Mucosa of rectum (tissue), 2 donors: ENCODE data around the gene TMIGD3.

ENCODE experiments used
- H3K27ac ChIP-seq, 2 donors: one replicate each; pipeline ENCODE4 v1.7.0; 2013; ENCODE audit warnings: inconsistent platforms in 2 of 2, low read depth in 2 of 2, low read length in 2 of 2
- H3K27me3 ChIP-seq, 2 donors: one replicate each; pipeline ENCODE4 v1.7.0; 2013; ENCODE audit warnings: low read length in 2 of 2; ENCODE audit not compliant: control insufficient read depth in 2 of 2, insufficient read depth in 2 of 2
- H3K36me3 ChIP-seq, 2 donors: one replicate each; pipeline ENCODE4 v1.7.0; 2013; ENCODE audit warnings: low read length in 2 of 2; ENCODE audit not compliant: control insufficient read depth in 2 of 2, insufficient read depth in 2 of 2
- H3K4me1 ChIP-seq, 2 donors: one replicate each; pipeline ENCODE4 v1.7.0; 2013; ENCODE audit warnings: low read length in 2 of 2, mild to moderate bottlenecking in 1 of 2; ENCODE audit not compliant: control insufficient read depth in 2 of 2, insufficient read depth in 2 of 2
- H3K4me3 ChIP-seq, 2 donors: one replicate each; pipeline ENCODE4 v1.7.0; 2013; ENCODE audit warnings: low read length in 2 of 2
- H3K9ac ChIP-seq, 2 donors: one replicate each; pipeline ENCODE4 v1.7.0; 2013; ENCODE audit warnings: low read length in 2 of 2, low read depth in 1 of 2, mild to moderate bottlenecking in 1 of 2
- H3K9me3 ChIP-seq, 2 donors: one replicate each; pipeline ENCODE4 v1.7.0; 2013; ENCODE audit warnings: low read length in 2 of 2; ENCODE audit not compliant: control insufficient read depth in 2 of 2
- donor health status: healthy.
- donor health status: Normal muscosa, but diverticular disease.

TMIGD3 gene

GRCh38 chr1:111467865-111468716 lies 35.3 kb downstream of the TMIGD3 start:
- Histone ChIP-seq H3K27me3 (no peaks in the 10 kb centered on the region), H3K4me3 (no peak overlapping the region), H3K27ac (no peak overlapping the region), H3K36me3 (peaks cover 16 to 22% of the 10 kb centered on the region in 2 donors), H3K4me1 (peaks cover 0 to 3% of the 10 kb centered on the region in 2 donors), H3K9ac (no peak overlapping the region), H3K9me3 (no peaks in the 10 kb centered on the region)

- Histone ChIP-seq H3K4me1 (peaks cover 0 to 3% of the 10 kb centered on the region in 2 donors), H3K27me3 (no peaks in the 10 kb centered on the region), H3K9ac (no peak overlapping the region), H3K9me3 (no peaks in the 10 kb centered on the region), H3K4me3 (no peak overlapping the region), H3K36me3 (peaks cover 22 to 38% of the 10 kb centered on the region in 2 donors), H3K27ac (no peak overlapping the region)
Measured at GRCh38 chr1:111466480-111466879, 37.0 kb downstream of the TMIGD3 start.

GRCh38 chr1:111465754-111466153 lies 37.7 kb downstream of the TMIGD3 start:
- no peaks in the 10 kb centered on the region for H3K27me3 ChIP-seq
- peaks cover 23 to 45% of the 10 kb centered on the region in 2 donors for H3K36me3 ChIP-seq
- H3K4me3 ChIP-seq = no peak overlapping the region
- H3K9ac ChIP-seq = no peak overlapping the region
- peaks cover 0 to 3% of the 10 kb centered on the region in 2 donors for H3K4me1 ChIP-seq
- H3K27ac ChIP-seq = no peak overlapping the region
- H3K9me3 ChIP-seq = no peaks in the 10 kb centered on the region

GRCh38 chr1:111463029-111463683 lies 40.3 kb downstream of the TMIGD3 start:
- H3K36me3 ChIP-seq = peaks cover 34 to 49% of the 10 kb centered on the region in 2 donors
- H3K4me1 ChIP-seq = no peaks in the 10 kb centered on the region
- no peak overlapping the region for H3K9ac ChIP-seq
- no peaks in the 10 kb centered on the region for H3K9me3 ChIP-seq
- no peak overlapping the region for H3K4me3 ChIP-seq
- H3K27ac ChIP-seq = no peak overlapping the region
- no peaks in the 10 kb centered on the region for H3K27me3 ChIP-seq

- Histone ChIP-seq H3K27ac (no peak overlapping the region), H3K4me1 (no peaks in the 10 kb centered on the region), H3K4me3 (no peak overlapping the region), H3K27me3 (no peaks in the 10 kb centered on the region), H3K36me3 (peaks cover 33 to 53% of the 10 kb centered on the region in 2 donors), H3K9me3 (no peaks in the 10 kb centered on the region), H3K9ac (no peak overlapping the region)
Measured at GRCh38 chr1:111462370-111463028, 40.9 kb downstream of the TMIGD3 start.

GRCh38 chr1:111461765-111462164 lies 41.7 kb downstream of the TMIGD3 start:
- Histone ChIP-seq H3K4me1 (no peaks in the 10 kb centered on the region), H3K27me3 (no peaks in the 10 kb centered on the region), H3K27ac (no peak overlapping the region), H3K36me3 (peaks cover 40 to 60% of the 10 kb centered on the region in 2 donors), H3K9me3 (no peaks in the 10 kb centered on the region), H3K9ac (no peak overlapping the region), H3K4me3 (no peak overlapping the region)

GRCh38 chr1:111455642-111456031 lies 47.8 kb downstream of the TMIGD3 start:
- no peak overlapping the region for H3K27ac ChIP-seq
- H3K9ac ChIP-seq = no peak overlapping the region
- H3K9me3 ChIP-seq = no peaks in the 10 kb centered on the region
- no peak overlapping the region for H3K4me3 ChIP-seq
- peaks cover 12 to 16% of the 10 kb centered on the region in 2 donors for H3K4me1 ChIP-seq
- H3K36me3 ChIP-seq = peaks cover 61 to 62% of the 10 kb centered on the region in 2 donors
- no peaks in the 10 kb centered on the region for H3K27me3 ChIP-seq

- Histone ChIP-seq H3K9me3 (no peaks in the 10 kb centered on the region), H3K9ac (no peak overlapping the region), H3K4me3 (no peak overlapping the region), H3K27me3 (no peaks in the 10 kb centered on the region), H3K27ac (no peak overlapping the region), H3K4me1 (peaks cover 17 to 22% of the 10 kb centered on the region in 2 donors), H3K36me3 (peaks cover 57 to 59% of the 10 kb centered on the region in 2 donors)
Measured at GRCh38 chr1:111454859-111455641, 48.4 kb downstream of the TMIGD3 start.

GRCh38 chr1:111453706-111454105 lies 49.7 kb downstream of the TMIGD3 start:
- H3K4me1 ChIP-seq = peaks cover 19 to 25% of the 10 kb centered on the region in 2 donors
- H3K36me3 ChIP-seq = peaks cover 45 to 48% of the 10 kb centered on the region in 2 donors
- no peak overlapping the region for H3K9ac ChIP-seq
- H3K27me3 ChIP-seq = no peaks in the 10 kb centered on the region
- no peak overlapping the region for H3K27ac ChIP-seq
- H3K4me3 ChIP-seq = no peak overlapping the region
- no peaks in the 10 kb centered on the region for H3K9me3 ChIP-seq
